GM21825 (cell line): ENCODE data around the gene CHID1.

ENCODE experiments used
- ATAC-seq: cut with Tn5 transposase; IDR thresholded peaks from one replicate; pipeline ENCODE4 v1.9.1; 2021; ENCODE audit warnings: mild to moderate bottlenecking, moderate library complexity; ENCODE audit not compliant: unreplicated experiment

The CHID1 gene

GRCh38 chr11:911031-911889 lies 650 bp upstream of the CHID1 start:
- peak; percentile 21 for ATAC-seq

DNA sequence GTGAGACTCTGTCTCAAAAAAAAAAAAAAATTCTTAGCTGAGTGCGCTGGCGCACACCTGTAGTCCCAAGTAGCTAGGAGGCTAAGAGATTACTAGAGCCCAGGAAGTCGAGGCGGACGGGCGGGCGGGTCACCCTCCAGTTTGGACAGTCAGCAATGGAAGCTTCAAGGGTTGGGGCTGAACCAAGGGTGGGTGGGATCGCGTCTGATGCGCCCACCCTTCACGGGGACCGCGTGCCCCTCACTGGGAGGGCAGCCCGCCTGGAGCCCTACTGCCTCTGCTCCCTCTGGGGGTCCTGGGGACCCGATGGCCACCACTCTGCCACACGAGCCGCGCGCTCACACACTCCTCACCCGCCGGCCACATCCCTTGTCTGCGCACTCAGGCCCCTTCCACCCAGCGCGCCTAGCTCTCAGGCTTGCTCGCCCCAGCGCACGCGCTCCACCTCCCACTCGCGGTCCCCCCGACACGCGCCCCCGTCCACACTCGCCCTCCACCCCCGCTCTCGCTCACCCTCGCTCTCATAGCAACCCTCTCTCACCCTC lies 494 bp downstream of the CHID1 start:
- ATAC-seq: peak; percentile 22

DNA sequence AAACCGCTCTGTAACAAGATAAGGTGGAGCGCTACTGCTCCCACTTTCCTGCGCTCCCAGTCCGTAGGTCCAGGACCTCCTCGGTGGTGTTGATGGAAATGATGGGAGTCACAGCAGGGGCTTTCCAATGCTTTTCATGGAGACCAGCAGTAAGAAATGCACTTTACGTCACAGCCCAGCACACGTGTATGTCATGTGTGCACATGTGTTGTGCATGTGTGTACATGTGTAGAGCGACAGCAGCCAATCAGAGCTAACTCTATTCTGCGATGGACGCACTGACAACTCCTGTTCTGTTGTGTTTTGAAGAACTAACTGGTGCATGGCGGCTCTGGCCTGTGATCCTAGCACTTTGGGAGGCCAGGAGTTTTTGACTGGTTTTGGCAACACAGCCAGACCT lies 1.2 kb downstream of the CHID1 start:
- no peak for ATAC-seq

GRCh38 chr11:908273-908672 lies 2.3 kb downstream of the CHID1 start:
- no peak for ATAC-seq

DNA sequence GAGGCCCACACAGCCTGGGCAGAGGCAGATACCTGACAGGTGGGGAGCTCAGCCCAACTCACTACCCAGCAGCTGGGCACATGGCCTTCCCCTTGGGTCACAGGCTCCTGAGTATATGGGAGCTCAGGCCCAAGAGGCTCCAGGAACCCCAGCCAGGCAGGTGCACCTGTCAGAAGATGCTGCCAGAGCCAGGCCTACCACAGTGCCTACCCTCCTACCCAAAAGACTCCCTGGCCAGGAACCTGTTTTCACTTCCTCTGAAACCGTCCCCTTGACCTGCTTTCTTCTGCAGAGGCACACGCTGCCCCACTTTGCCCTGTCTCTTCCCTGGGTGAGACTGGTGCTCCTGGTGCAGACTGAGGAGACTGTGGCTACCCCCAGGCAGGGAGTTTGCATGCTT lies 2.9 kb downstream of the CHID1 start:
- no peak for ATAC-seq

- no peak for ATAC-seq
Measured at GRCh38 chr11:905952-906351, 4.7 kb downstream of the CHID1 start.

- ATAC-seq: no peak
Measured at GRCh38 chr11:904380-904779, 6.2 kb downstream of the CHID1 start.

DNA sequence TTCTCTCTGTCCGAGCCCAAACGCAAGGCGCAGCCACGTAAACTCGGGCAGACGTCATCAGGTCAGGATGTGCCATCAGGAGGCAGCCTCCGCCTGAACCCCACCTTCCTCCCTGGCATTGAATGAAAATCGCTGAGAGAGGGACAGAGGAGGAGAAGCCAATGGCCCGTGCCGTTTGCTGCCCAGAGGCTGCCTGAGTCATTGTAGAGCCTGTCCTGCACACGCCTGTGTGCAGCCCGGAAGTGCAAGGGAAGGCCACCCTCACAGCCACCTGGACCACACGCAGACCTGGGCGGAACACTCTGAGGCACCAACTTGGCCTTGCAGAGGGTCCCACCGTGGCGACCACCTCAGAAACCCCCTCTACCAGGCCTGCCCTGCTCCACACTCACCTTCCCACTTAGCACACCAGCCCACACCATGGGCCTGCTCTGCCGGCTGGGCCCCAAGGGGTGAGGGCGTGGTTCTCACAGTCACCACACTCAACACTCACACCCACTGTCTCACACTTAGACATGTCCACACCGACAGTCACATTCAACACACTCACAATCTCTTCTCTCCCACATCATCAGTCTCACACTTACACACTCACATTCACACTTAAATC lies 9.1 kb downstream of the CHID1 start:
- no peak for ATAC-seq

DNA sequence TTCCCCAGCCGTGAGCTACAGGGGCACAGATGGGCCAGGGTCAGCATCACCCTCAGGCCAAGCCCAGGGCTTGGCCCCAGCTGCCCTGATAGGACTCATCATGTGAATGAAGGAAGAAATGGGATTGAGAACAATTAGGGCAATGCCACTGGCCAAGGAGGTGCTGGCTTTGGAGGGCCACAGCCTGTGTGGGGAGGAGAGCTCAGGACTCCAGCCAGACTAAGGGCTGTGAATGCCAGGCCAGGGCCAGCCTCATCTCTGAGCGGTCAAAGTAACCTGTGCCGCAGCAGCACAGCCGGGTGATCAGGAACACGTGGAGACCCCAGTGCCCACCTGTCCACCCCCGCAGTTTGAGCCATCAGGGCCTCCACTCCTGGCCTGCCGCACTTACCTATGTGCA lies 10.1 kb downstream of the CHID1 start:
- no peak for ATAC-seq

GRCh38 chr11:899724-900123 lies 10.9 kb downstream of the CHID1 start:
- no peak for ATAC-seq

- ATAC-seq: no peak
Measured at GRCh38 chr11:898540-899190, 11.9 kb downstream of the CHID1 start.

- no peak for ATAC-seq
Measured at GRCh38 chr11:898143-898511, 12.5 kb downstream of the CHID1 start.

- no peak for ATAC-seq
Measured at GRCh38 chr11:897253-898142, 13.1 kb downstream of the CHID1 start.

GRCh38 chr11:895331-896110 lies 15.1 kb downstream of the CHID1 start:
- no peak for ATAC-seq

GRCh38 chr11:894575-895201 lies 15.9 kb downstream of the CHID1 start:
- ATAC-seq: no peak

DNA sequence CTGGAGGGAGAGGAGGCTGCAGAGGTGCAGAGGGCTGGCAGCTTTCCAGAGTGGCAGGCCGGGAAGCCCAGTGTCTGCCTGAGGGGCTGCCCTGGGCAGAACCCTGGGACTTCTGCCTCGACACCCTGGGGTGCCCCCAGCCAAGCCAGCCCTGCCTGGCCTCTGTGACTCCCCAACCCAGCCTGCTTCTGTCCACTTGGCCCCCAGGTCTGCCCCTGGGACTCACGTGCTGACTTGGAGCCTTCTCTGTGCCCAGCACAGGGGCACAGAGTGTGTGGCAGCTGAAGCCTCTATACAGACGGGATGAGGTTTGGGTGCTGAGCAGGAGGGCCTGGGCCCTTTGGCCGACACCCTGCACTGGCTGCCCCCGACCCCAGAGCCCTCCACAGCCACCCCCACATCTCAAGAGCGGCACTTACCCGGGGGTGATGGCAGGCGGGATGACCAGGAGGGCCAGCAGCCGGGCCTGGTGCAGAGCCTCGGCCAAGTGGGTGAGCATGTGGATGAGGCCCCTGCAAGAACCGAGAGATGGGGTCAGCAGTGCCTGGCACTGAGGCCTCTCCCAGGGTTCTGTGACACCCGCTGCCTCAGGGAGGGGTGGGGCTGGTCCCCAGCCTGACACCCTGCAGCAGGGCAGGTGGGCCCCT lies 17.5 kb downstream of the CHID1 start:
- ATAC-seq: no peak

GRCh38 chr11:890794-891540 lies 19.6 kb downstream of the CHID1 start:
- no peak for ATAC-seq

DNA sequence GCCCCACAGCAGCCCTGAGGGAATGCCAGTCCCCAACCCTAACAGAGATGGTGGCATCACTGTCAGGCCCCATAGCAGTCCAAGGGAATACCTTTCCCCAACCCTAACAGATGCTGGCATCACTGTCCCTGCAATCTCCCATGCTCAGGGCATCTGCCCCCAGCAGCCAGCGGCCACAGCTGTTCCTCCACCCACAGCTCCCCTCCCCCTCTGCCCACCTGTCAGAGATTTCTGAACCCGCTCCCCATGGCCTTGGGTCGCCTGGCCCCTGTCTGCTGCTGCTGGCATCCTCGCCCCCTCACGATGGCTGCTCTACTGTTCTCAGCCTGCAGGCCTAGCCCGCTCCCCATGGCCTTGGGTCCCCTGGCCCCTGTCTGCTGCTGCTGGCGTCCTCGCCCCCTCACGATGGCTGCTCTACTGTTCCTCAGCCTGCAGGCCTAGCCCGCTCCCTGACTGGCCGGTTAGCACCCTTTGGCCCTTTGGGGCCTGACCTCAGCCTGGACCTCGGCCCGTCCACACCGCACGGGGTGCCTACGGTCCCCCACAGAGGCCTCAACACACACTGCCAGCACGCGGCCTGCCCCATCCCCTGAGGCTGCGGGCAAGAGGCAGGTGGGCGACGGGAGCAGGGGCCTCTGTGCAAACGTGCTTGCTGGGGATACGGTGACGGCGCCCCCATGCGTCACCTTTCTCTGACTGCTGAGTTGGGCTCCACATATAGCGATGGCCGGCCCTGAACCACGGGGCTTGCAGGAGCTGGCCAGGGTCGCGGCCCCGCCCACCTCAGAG lies 20.7 kb downstream of the CHID1 start:
- ATAC-seq: no peak
